Peyer's patch (tissue), 4 donors: ENCODE measurements around the gene ERICH6.

ENCODE experiments used
- CTCF ChIP-seq, 6 experiments: fragments of 450-650 bp in 4 of 6; fragments of 200-600 bp in 2 of 6; sonication (generic) in 1 of 6; IDR thresholded peaks; one replicate each; pipeline ENCODE4 v1.5.1; 2017 to 2019; ENCODE audit warnings: antibody characterized with exemption in 6 of 6, mild to moderate bottlenecking in 3 of 6, moderate library complexity in 1 of 6
- POLR2A ChIP-seq, 2 donors: fragments of 450-650 bp; IDR thresholded peaks; one replicate each; pipeline ENCODE4 v1.5.1; 2017; ENCODE audit warnings: antibody characterized with exemption in 2 of 2, mild to moderate bottlenecking in 2 of 2, moderate library complexity in 2 of 2

GRCh38 chr3:150722267-150722666 is 18.5 kb upstream of the ERICH6 start:
- no peak for TF ChIP-seq CTCF (IDR thresholded peaks at IDR 0.05)
- TF ChIP-seq POLR2A (IDR thresholded peaks at IDR 0.05), result no peak
